Activated CD4-positive, CD25-positive, alpha-beta regulatory T cell treated with anti-CD3 and anti-CD28 coated beads, Interleukin-2, amount 50 U/mL, for 24 hours (primary cell): Measurements from ENCODE around the gene PCDH15.

ENCODE experiments used
- ATAC-seq, 2 donors: fragments of 150-1000 bp; cut with Tn5 transposase; one replicate each; pipeline ENCODE4 v1.10.0; 2021; ENCODE audit warnings: mild to moderate bottlenecking in 1 of 2, moderate library complexity in 1 of 2

The PCDH15 gene

DNA sequence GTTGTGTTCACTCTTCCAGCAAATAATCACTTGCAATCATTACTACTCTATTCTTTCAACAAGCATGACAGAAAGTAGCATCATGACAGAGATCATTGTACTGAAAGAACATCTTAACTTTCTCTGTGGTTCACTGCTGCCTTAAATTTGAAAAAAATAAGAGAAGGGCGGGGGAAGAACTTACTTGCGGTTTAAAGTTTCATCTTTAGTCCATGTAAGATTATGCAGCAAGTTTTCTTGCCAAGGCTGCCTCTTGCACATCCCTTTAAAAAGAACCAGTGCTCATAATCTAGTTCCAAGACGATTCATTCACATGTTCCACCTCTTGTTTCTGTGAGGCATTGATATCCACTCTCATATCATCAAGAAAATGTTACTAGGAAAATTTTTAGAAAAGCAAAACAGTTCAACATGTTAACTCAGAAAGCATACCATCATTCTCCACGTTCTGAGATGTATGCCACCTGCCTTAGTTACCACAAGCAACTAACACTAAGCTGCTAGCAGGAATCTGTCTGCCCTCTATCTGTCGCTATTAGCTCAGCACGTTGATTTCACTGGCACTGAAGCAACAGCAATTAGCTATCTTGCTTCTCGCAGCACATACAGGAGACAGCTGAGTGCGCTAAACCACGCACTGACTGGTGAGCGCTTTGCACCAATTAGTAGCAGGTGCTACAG is at the start of gene PCDH15:
Gene PCDH15, minus strand, starts transcription at position 491 of the 681 bp plus-strand sequence. CDS start 136,969 bp downstream, outside the sequence.
- ATAC-seq, result no peak

DNA sequence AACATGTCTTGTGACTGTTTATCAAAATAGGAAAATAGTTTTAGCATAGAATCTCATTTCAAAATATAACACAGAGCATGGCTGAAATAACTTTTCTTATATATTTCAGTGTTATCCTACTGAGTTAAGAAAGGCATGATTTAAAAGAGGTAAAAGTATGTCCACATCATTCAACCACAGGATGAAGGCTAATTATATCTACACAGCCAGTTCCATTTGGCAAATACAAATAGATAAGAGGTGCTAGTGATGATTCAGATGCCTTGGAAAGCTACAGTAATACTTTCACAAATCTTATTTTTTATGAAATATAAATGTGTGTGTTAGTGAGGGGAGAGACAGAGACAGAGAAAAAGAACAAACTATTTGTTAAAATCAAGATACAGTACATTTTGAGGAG is 42.9 kb upstream of the PCDH15 start:
- no peak for ATAC-seq

DNA sequence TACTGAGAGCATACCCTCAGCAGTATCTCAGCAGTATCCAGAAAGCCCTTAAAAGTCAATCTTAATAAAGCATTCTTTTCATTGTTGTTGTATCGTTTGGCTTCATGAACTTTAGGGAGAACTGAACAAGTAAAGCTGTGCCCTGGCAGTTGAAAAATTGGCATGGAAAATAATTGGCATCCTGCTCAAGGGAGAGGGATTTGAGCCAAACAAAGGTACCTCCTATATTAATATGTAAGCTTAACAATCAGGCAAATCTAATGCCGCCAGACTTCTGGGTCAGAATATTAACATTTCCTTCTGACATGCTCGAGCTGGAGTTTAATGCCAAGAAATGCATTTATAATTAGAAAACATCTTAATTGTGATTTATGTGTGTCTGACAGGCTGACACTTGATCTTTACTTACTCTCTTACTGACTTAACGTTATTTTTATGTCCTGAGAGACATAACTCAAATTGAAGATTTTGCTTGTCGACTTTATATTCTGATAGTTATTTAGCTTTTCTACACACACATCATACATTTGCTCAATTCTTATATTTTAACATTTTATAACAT is 42.1 kb upstream of the PCDH15 start:
- ATAC-seq, result no peak

DNA sequence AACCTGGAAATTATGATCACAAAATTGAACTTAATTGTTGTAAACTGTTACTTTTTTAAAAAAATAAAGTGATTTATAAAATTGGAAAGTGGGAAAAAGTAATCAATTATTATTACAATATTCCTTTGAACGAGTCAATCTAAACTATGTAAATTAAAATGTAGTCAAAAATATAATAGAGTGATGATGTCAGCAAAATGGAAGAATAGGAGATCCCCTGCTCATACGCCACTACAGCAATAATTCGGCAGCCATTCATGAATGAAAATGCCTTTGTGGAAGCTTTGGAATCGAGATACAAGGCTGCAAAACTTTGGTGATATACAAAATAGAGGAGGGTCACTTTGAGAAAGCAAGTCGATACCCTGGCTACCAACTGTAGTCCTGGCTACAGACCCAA is 36.4 kb upstream of the PCDH15 start:
- ATAC-seq, result no peak

DNA sequence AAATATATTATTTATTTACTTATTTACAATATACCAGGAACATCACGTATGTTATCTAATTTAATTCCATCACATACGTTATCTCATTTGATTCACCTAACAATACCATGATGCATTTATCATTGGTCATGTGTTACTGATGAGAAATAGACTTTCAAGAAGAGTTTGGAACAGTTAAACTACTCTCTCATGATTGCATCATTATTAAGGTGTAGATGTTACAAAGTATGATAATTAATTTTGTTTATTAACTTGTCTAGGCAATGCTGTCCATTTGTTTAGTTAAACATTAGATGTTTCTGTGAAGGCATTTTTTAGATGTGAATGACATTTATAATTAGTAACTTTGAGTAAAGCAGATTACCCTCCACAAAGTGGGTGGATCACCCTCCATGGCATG is 32.0 kb upstream of the PCDH15 start:
- ATAC-seq, result no peak

DNA sequence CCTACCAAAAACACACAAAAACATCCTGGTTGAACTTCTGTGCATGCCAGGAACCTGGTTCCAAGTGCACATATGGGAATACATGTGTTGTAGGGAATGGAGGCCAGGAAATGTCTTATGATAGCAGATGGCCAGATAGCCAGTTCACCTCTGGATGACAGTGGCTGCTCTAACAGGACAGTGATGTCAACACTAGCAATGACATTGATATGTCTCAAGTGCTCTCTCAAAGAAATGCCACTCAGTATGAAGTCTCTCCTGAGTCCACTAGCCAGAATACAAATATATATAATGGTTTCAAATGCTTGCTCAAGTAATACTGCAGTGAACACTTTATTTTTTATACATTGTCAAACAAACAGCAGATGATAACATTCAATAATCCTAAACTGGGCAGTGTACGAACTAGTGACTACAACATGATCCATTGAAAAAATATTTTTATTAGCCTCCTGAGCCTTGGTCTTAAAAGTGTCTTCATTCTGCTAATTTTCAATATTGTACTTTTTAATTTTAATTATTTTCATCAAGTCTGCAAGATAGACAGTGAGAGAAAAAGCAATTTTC is 26.0 kb upstream of the PCDH15 start:
- ATAC-seq, result no peak

DNA sequence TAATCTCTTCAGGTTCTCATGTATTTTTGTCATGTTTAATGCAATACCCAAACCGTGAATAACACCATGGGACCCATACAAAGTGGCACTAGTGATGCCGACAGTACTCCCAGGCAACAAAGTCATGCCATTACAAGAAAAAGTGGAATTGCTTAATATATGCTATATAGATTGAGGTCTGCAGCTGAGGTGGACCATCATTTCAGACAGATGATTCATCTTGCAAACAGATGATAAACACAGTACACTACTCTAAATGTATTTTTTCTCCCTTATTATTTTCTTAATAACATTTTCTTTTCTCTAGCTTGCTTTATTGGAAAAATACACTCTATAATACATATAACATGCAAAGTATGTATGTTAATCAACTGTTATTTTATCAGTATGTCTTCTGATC is 14.6 kb upstream of the PCDH15 start:
- ATAC-seq, result no peak

DNA sequence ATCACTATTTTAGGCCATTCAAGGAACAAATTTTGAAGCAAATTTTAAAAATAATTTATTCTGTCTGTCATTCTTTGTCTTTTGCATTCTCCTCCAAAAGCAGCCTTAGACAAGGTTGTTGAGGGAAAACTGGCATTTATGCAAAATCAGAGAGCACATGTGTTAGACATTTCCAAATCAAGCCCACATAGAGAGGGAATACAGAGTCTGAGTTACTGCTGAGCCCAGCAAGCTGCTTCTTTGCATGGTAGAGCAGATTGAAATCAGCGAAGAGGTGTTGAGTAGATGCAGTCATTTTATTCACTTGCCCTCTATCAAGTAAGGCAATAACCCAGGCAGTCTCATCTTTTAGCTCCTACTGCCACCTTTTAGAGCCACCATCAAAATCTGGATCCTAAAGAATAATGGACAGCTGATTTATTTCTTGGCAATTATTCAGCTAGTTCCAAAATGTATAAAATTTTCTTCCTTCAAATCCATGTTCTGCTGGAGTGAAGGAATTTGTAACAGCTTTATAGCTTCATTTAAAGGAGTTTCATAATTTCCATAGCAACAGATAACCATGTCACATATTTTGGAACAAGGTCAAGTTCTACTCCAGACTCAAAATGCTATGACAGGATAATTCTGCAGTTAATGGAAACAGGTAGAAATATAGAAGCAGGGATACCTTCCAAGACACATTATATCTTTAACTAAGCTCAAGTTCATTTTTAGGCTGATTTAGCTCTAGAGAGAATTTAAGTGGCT is 7.3 kb upstream of the PCDH15 start:
- ATAC-seq, result no peak

DNA sequence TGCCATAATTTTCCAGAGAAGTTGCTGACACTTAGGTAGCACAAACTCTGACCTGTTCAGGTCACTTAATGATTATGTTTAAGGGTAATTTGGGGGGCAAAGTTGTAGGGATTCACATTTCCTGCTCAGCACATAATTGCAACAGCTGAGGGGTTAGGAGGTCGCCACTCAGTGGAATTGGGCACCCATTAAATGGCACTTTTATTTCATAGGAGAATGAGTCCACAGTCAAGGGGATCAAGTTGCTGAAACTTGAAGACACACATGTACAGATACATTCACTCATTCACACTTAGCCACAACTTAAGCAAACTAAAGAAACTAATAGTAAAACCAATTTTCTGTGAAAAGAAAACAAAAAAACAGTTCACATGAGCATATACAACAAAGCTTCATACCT is 1.5 kb downstream of the PCDH15 start:
- ATAC-seq, result no peak

DNA sequence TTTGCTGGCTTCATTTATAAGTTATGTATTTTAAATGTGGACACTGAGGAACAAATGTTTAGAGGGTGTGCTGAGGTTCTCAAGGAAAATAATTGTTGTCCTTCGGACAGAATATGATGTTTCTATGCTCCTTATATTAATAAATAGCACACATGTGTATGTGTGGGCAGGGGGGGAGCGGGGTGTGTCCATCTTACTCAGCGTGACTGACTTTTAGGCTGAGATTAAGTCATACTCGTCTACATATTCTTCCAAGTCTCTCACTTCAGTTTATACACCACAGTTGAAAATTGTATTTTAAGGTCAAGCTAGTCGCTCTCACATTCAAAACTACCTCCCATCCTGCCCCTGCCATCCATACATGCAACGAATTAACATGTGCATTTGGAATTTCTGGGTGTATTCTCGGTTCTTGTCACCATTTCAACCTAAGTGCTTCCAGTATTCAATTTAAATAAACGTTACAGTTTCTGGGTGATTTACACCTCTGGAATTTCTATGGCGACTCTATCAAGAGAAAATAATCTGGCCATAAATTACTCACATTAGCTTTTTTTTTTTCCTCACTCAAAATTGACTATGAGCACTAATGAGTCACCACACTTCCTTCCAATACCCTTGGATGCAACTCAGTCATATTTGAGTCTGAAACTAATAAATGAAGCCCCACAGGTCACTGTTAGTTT is 3.3 kb downstream of the PCDH15 start:
- ATAC-seq, result no peak

DNA sequence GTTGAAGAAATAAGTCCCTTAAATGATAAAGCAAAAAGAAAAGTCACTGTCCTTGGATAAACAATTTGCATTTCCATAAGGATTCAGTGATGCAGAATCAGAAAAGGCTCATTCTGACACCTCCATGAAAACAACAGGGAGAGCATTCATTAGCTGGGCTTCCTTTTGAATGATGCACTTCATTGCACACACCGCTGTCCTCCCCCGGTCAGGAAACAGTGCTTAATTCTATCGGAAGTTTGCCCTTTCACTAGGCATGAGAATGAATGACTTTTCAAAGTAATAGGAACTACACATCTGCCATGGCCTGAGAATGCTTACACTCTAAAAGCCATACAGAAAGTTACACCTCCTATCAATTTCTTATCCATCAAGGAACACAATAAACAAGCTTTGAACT is 4.2 kb downstream of the PCDH15 start:
- ATAC-seq, result no peak

DNA sequence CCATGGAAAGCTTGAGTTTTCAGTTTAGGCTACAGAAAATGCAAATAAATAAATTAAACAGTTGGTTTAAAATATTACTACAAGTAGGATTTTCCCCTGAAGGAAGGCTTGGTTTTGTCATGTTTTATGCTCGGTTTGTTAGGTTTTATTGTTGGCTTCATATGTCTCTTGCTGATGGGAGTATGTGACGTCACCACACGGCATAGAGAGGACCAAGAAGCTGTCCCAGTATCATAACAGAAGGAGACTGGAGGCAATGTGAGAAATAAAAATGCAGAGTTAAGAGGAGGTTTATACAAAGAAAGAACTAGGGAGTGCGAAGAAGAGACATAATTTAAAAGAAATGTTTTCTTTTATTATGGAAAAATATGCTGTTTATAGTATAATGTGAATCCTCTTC is 24.4 kb downstream of the PCDH15 start:
- ATAC-seq, result no peak

DNA sequence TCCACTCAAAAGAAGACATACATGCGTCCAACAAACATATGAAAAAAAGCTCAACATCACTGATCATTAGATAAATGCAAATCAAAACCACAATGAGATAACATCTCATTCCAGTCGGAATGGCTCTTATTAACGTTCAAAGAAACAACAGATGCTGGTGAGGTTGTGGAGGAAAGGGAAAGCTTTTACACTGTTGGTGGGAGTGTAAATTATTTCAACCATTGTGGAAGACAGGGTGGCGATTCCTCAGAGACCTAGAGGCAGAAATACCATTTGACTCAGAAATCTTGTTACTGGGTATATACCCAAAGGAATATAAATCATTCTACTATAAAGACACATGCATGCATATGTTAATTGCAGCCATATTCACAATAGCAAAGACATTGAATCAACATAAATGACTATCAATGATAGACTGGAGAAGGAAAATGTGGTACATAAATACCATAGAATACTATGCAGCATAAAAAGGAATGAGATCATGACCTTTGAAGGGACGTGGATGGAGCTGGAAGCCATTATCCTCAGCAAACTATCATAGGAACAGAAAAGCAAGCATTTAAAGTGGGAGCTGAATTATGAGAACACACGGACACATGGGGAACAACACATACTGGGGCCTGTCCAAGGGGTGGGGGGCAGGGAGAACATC is 28.4 kb downstream of the PCDH15 start:
- ATAC-seq, result no peak

DNA sequence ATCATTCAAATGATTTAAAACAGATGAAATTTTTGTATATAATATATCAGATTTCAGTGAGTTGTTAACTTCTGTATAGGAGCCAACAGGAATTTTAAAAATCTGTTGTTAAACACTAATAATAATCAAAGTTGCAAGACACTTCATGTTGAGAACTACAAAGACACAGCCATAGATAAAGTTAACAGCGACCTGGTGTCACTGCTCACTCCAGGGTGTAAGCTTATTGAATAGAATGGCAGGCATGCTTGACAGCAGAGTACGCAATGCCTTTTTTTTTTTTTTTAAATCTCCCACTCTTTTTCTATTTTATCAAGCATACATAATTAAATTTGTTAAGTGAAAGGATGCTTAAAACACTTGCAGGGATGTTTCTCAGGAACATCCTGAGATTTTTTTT is 32.0 kb downstream of the PCDH15 start:
- ATAC-seq, result no peak

DNA sequence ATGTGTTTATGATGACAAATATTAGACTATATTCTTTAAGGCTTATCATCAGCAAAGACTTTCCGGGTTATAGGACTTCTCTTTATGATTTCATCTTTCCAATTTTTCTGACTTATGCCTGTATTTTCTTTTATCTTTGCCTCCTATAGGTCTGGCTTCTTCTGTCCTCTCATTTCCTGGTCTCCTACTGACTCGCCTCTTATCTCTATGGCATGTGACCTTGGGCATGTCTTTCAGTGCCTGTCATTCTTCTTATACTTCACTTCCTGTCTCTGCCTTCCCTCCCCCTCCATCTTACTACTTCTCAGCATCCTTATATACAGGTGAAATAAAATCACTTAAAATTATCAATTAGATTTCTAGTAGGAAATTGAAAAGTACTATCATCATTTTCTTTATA is 42.2 kb downstream of the PCDH15 start:
- no peak for ATAC-seq

DNA sequence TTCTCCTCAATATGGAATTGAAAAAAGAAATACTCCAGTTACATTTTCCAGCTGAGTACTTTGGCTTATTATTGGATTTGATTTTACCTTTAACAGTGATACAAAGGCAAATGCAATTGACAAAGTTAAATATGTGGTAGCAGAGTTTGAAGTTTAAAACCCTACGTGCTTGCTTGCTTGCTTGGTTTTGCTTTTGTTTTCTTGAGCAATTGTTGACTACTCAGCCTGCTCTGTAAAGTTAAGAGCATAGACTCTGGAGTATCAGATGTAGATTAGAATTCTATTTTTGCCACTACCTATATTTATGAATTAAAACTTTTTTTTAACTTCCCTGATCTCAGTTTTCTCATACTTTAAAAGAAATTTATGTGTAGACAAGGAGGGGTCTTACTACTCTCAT is 51.4 kb downstream of the PCDH15 start:
- ATAC-seq, result no peak

DNA sequence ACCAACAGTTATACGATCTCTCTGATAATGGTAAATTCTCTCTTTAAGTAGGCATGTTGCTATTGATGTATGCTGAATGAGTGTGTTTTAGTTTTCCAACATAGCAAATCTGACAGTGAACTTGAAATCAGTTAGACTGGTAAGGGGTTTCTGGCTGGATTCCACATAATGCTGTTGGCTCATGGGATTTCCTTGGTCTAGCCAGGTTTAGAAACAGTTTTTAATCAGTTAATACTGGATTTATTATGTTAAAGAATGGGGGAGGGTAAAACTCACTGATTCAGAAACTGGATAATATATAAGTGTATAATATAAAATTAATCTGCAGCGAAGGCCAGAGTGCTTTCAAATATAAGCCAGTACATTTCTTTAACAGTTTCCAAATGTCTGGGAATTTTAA is 55.6 kb downstream of the PCDH15 start:
- ATAC-seq, result no peak

DNA sequence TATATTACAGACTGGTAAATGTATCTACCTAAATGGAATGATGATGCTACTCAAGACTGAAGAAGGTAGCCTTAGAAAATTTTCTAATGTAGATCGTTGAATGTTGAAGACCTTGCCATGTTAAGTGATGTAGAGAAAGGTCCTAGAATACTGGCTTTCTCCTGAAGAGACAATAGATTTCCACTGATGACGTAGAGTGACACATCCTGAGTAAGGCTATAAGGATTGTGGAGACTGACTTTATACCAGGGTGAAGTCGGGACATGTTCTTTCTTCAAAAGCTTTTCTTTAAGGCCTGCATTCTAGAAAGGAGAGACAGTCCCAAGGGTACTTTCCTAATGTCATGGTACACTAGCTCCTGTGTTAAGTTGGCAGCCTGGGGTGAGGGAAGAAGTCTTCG is 58.6 kb downstream of the PCDH15 start:
- no peak for ATAC-seq

DNA sequence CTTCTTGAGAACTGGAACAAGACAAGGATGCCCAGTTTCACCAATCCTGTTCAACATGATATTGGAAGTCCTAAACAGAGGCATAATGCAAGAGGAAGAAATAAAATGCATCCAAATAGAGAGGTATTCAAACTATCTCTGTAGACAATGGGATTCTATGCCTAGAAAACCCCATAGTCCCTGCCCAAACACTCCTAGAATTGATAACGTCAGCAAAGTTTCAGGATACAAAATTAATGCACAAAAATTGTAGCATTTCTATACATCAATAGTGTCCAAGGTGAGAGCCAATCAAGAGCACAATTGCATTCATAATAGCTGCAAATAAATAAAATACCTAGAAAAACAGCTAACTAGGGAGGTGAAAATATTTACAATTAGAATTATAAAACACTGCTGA is 72.5 kb downstream of the PCDH15 start:
- no peak for ATAC-seq

DNA sequence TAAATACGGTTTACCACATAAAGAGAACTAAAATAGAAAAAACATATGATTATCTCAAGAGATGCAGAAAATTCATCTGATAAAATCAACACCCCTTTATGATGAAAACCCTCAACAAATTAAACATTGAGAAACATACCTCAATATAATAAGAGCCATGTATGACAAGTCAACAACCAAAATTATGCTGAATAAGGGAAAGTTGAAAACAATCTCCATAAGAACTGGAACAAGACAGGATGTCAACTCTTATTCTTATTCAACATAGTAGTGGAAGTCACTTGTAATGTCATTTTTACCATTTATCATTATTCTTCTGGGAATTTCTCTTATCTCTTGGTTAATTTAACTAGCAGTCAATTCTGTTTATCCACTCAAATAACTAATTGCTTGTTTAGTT is 79.0 kb downstream of the PCDH15 start:
- no peak for ATAC-seq

DNA sequence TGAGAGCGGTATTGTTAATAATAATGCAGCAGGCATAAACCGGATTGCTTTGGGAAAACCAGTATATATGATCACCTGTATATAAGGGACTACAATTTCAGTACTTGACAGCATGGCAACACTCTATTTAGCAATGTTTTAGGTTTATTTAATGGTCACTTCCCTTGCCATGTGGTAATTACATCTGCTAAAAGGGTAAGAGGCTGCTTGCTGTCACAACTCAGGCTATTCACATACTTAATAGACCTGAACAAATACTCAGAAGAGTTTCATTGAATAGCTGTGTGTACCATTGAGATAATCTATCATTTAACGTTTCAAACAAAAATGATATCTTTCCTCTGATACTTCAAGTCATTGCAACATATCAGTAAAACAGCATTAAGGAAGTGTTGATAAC is 90.1 kb downstream of the PCDH15 start:
- no peak for ATAC-seq

DNA sequence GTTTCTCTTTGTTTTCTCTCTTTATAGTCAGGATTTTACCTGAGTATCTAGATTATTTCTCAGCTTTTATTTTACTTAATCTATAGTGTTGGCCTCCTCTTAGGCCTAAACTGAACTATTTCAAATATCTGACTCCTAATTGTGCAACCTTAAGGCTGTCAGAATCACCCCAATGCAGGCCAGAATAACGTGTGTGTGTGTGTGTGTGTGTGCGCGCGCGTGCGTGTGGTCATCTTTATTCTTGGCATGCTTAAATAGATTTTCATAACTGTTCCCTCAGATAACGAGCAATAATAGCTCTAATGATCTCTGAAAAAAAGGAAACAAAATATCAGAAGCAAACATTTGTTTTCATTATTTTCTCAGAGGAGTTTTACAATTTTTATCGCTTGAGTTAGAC is 92.4 kb downstream of the PCDH15 start:
- no peak for ATAC-seq

DNA sequence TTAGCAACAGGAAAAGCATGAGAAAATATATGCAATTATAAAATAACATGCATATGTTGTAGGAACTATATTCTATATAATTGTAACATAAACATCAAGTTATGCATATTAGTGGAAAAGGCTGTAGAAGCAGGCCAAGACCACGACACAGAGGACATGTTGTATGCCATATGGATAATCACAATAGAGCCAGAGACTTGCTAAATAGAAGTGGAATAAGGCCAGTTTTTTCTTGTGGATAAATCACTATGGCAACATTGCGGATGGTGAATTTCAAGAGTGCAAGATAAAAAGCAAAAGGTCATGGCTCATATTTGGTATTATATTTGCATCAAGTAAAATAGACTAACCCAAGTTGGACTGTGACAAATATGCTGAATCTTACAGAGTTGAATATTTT is 93.0 kb downstream of the PCDH15 start:
- ATAC-seq, result no peak
